Activated CD4-positive, alpha-beta T cell treated with anti-CD3 and anti-CD28 coated beads, Interleukin-10, Interleukin-2, amounts not matched to agents 100 ng/mL and 50 ng/mL, durations not matched to agents 16 hours and 8 hours (primary cell): ENCODE measurements around the gene MTHFD1L.
"Not testable (repeated sequence)": the region's sequence is repeated elsewhere in the genome, so short reads cannot be mapped to it uniquely, and the experiment has no call there.

Source experiments
- DNase-seq: peaks from one replicate; pipeline ENCODE4 v3.0.0-alpha.2; 2020

The MTHFD1L gene

DNA sequence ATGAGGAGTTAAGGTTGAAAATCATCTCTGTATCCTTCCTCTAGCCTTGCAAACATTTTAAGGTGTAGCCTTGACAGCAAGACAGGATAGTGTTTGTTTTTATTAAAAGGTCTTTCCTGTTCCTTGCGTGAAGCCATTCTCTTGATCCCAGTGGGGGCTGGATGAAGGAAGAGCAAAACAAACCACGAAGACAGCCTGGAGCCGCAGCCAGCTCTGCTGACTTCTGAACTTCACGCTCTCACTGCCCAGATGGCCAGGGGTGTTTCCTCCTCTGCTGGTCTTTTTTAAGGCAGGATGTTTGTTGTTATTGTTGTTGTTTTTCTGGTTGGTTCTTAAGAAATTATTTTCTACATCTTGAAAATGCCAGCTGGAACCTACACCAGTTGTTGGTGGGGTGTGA, 156.4 kb downstream of the MTHFD1L start:
- no peak for DNase-seq

DNA sequence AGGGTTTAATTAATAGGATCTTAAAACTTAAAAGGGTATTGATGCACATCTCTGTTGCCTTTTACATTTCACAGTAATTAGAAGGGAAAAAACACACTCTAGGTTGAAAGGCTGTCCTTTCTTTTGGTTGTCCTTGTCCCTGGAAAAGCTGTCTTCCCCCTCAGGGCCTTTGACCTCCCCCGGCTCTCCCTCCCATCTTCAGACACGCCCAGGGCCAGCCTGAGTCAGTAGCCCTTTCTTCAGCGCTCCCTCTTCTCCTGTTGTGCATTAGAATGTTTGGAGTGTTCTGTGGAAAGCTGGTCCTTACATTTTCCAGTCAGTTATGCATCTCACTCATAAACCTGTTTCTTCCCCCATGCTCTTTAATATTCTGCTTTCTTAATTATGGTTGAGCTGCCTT, 157.0 kb downstream of the MTHFD1L start:
- no peak for DNase-seq

- DNase-seq, result no peak
Observed at GRCh38 chr6:151023342-151023741, 157.8 kb downstream of the MTHFD1L start.

GRCh38 chr6:151024597-151024996, 159.1 kb downstream of the MTHFD1L start:
- DNase-seq, result no peak

GRCh38 chr6:151025076-151025475, 159.6 kb downstream of the MTHFD1L start:
- DNase-seq, result no peak

- no peak for DNase-seq
Observed at GRCh38 chr6:151026041-151026663, 160.7 kb downstream of the MTHFD1L start.

GRCh38 chr6:151027295-151027747, 161.8 kb downstream of the MTHFD1L start:
- DNase-seq, result no peak

- peak; percentile 38 for DNase-seq
Observed at GRCh38 chr6:151027936-151028838, 162.7 kb downstream of the MTHFD1L start.

DNA sequence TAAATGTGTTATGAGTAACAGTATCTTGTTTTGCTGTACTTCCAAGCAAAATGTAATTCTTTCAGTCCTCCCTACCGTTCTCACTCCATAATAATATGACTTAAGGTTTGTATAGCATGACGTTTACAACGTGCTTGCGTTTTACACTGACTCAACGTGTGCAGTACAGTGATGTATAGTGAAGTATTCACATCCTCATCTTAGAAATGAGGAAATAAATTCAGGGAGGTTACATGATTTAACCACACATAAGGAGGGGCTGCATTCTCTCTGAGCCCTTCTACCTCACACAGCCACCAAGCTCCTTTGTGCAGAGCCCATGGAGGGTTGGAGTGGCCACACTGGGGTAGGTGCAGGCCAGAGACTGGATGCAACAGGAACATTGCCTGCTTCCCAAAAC, 164.5 kb downstream of the MTHFD1L start:
- no peak for DNase-seq

- DNase-seq, result no peak
Observed at GRCh38 chr6:151032034-151032433, 166.5 kb downstream of the MTHFD1L start.

DNA sequence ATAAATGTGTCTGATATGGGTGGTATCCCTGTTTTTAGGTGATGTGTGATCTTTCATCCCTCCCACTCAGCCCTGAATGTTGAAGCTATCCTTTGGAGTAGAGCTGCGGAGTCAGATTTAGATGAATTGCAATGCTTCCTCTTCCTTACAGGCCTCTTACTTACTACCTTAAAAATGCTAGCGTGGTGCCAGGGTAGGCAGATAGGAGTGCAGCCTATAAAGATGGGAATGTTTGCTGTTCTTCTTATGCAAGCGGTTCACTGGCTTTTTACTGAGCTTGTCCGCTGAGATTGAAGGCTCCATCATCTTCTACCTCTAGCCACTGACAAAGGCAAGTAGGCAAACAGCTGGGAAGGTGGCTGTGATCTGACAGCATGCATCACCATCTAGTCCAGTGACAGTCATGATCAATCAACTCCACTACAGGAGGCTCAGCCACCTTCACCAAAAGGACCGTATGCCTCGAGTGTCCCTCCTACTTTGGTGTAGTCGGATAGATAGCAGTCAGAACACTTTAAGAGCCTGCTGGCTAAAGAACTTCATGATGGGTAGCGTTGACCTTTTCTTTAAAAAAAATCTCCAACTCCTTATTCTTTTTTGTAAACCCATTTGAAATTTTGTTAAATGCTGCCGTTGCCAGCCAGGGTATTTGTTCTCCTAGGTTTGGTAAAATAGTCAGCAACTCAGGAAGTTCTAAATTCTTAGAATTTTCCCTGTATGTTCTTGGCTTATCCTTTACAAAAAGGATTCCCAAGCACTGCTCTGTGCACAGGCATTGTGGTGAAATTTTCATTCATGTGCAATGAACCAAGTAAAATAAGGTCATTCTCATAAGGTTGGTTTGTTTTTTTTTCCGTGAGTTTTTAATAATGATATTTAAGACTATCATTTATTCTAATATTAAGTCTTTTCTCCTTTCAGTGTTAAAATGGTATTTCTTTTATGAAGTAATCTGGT, 169.6 kb downstream of the MTHFD1L start:
- DNase-seq, result no peak

DNA sequence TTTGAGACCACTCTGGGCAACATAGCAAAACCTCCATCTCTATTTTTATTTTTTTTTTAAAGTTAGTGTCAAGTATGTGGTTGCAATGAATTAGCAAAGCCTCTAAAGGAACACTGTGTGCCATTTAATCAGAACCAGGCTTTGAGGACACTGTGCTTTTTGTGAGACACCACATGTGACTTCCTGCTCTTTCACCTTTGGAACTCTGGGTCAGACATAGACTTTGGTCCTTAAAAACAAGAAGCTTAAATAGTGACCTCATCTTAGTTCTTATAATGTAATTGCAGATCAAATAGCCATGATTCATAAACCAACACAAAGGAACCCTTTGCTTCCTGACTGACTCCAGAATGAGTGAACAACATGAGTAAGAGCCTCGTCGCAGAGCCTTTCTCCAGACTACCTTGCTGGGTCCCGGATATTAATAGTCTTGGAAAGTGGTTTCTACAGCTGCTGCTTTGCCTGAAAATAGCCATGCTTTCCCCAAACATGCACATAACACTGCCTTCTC, 170.8 kb downstream of the MTHFD1L start:
- peak; percentile 36 for DNase-seq

DNA sequence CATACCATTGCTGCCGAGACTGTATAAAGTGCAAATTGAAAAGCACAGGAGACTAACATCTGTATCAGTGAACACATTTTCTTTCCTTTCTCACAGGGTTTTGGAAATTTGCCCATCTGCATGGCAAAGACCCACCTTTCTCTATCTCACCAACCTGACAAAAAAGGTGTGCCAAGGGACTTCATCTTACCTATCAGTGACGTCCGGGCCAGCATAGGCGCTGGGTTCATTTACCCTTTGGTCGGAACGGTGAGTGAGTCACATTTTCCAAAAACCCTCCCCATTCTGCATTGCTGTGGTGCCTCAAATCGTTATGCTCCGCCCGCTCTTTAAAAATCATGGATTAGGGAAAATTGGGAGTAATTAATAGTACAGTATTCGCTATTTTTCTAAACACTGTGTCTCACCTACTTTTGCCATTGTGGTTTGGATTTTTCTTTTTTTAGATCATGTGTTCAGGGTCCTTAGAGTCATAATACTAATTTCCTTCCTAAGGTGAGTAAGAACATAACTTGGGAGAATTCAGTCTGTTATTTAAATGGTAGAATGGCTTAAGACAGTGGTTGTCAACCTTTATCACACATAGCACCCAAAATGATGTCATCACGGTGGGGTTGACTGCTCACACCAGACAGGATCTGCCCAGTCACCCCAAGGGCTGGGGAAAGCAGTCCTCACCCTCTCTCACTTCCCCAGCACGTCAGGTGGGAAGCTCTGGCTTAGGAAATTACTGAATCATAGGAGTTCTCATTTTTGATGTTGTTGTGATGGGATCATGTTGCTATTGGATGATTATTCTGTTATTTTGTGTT, 171.6 kb downstream of the MTHFD1L start:
- peak; percentile 86 for DNase-seq

GRCh38 chr6:151038616-151039015, 173.1 kb downstream of the MTHFD1L start:
- DNase-seq, result no peak

GRCh38 chr6:151040888-151041521, 175.5 kb downstream of the MTHFD1L start:
- not testable (repeated sequence) for DNase-seq

DNA sequence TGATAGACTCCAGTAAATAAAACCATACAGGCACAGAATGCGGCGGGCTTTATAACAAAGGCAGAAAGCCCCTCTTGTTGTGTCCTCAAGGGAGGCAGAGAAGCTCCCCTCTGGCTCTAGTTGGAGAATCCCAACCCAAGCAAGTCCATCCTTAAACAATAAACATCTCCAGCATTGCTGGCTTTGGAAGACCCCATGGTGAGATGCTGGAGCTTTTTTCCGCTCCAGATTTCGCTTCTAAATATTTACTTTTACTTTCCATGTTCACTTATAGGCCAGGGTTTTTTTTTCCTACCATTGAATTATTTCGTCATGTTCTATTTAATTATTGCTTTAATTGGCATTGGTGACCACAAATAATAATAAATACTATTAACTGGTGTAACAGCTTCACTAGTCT, 176.2 kb downstream of the MTHFD1L start:
- DNase-seq, result no peak

DNA sequence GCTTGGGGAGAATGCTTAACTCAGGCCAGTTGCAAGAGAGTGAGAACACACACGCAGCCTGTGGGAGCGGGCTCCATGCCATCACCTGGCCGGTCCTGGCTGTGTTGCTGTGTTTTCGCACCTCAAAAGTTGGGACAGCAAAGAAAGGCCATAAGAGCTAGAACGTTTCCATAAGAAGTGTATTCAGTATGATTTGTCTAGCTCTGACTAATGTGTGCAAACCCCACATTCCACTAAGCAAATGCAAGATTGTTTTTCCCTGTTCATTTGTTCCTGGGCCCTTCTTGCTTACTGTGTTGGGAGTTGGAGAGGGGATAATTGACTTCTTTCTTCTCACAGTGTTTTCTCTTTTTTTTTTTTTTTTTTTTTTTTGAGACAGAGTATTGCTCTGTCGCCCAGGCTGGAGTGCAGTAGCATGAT, 177.4 kb downstream of the MTHFD1L start:
- DNase-seq, result not testable (repeated sequence)

GRCh38 chr6:151043944-151044343, 178.4 kb downstream of the MTHFD1L start:
- DNase-seq, result no peak

DNA sequence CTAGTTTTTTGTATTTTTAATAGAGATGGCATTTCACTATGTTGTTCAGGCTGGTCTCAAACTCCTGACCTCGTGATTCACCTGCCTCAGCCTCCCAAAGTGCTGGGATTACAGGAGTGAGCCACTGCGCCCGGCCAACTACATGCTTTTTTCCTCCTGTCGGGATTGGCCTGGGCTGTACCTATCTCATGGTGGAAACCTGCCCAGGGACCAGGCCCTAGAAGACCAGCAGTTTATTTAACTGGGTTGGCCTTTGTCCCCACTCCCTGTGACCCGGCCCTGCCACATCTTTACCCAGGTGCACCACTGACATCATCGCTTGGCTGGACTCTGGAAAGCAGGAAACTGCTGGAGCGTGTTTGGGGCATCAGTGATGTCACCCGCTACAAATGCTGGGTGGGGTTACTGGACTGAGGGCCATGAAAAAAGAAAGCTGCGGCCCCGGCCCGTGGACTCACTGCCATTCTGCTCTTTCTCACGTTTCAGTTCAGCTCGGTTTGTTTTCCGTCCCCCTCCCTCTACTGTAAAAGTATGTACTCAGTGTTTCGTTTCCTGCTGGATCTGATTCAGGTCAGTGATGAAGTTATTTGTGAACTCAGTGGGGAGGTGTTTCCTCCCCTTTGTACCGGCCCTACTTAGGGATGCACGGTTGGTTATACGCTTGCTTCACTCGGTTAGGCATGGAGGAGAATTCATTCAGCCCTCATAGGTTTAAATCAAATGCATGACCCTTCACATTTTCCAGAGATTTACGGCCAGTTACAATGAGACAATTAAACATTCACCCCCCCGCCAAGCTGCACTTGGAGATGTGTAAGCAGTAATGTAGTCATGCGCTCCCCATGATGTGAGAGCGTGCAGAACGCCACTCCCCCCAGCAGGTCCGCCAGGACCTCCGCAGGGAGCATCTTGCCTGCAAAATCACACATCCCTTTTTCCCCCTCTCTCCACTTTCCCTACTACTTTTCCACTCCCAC, 179.3 kb downstream of the MTHFD1L start:
- DNase-seq, result no peak
